PC-3 (cell line): ENCODE measurements around the gene ZIC2.
A peak's percentile ranks its signal among the peaks of the same experiment; 100 is the strongest.

Experiments
- EZH2 ChIP-seq: fragments of 300-600 bp; sonication (generic); IDR thresholded peaks from one replicate; pipeline ENCODE4 v1.6.1; 2017; ENCODE audit warnings: antibody characterized with exemption, mild to moderate bottlenecking, low read length; ENCODE audit not compliant: unreplicated experiment
- EZH2phosphoT487 ChIP-seq: fragments of 300-600 bp; sonication (generic); IDR thresholded peaks from 2 replicates; pipeline ENCODE4 v1.6.1; 2018; ENCODE audit warnings: mild to moderate bottlenecking, antibody characterized with exemption, low read length, borderline replicate concordance
- TF ChIP-seq, protein P1 (sequence below): fragments of 300-600 bp; sonication (generic); conservative IDR thresholded peaks from 2 replicates; pipeline ENCODE4 v1.5.1; 2017; ENCODE audit warnings: antibody characterized with exemption, low read depth, mild to moderate bottlenecking, low read length

- TF ChIP-seq, protein P1, sequence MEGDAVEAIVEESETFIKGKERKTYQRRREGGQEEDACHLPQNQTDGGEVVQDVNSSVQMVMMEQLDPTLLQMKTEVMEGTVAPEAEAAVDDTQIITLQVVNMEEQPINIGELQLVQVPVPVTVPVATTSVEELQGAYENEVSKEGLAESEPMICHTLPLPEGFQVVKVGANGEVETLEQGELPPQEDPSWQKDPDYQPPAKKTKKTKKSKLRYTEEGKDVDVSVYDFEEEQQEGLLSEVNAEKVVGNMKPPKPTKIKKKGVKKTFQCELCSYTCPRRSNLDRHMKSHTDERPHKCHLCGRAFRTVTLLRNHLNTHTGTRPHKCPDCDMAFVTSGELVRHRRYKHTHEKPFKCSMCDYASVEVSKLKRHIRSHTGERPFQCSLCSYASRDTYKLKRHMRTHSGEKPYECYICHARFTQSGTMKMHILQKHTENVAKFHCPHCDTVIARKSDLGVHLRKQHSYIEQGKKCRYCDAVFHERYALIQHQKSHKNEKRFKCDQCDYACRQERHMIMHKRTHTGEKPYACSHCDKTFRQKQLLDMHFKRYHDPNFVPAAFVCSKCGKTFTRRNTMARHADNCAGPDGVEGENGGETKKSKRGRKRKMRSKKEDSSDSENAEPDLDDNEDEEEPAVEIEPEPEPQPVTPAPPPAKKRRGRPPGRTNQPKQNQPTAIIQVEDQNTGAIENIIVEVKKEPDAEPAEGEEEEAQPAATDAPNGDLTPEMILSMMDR: no peak
- TF ChIP-seq EZH2: peak; percentile 79
- TF ChIP-seq EZH2phosphoT487: peak; percentile 40; the same call in 1 of the 2 replicates
These were observed 24.9 kb upstream of the ZIC2 start for GRCh38 chr13:99956473-99957349.
